NCI-H345 (cell line): ENCODE measurements around the gene RAPGEF2.

Experiments used
- DNase-seq: peaks from one replicate; lab custom pipeline; 2025; lab: John Stamatoyannopoulos, UW

RAPGEF2 gene

DNA sequence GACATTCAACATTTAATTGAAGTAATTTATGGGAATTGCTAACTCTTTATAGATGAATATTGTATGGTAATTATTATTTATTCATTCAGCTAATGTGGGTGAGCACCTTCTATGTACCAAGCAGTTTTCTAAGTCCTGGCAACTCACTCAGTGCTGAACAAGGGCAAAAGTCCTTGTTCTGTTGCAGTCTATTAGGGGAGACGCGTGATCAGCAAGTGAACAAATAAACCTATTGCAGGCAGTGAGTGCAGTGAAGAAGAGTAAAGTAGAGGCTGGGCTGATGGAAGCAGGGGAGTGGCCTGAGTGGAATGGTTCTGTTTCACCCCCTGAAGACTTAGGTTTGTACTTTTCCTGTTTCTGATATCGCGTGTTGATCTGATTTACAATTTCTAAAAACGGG, 214.3 kb downstream of the RAPGEF2 start:
- no peak for DNase-seq

DNA sequence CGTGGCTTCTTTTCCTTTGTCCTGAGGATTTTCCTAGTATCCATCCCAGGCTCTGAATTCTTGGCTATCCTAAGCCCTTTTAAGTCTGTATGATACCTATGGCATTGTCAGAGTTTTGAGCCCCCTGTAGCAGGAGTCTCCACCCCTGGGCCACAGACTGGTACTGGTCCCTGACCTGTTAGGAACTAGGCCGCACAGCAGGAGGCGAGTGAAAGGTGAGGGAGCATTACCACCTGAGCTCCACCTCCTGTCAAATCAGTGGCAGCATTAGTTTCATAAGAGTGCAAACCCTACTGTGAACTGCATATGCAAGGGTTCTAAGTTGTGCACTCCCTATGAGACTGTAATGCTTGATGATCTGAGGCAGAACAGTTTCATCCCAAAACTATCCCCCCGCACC, 216.1 kb downstream of the RAPGEF2 start:
- DNase-seq, result no peak

DNA sequence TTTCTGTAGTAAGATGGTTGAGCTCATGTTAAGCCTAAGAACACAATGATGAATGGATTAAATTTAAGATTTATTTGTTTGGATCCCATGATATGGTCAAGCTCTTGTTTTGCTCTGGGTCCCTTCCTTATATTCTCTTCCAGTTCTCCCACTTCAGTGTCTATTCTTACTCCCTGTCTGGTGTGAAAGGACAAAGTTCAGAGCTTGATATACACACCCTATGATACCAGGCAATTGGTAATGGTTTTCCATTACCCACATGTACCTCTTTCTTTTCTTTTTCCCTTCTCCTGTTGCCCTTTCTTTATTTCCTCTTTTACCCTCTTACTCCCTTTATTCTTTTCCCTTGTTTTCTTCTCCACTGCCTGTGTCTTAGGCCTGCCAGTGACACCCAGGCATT, 223.6 kb downstream of the RAPGEF2 start:
- DNase-seq, result no peak

GRCh38 chr4:159328766-159329165, 225.9 kb downstream of the RAPGEF2 start:
- DNase-seq, result no peak

DNA sequence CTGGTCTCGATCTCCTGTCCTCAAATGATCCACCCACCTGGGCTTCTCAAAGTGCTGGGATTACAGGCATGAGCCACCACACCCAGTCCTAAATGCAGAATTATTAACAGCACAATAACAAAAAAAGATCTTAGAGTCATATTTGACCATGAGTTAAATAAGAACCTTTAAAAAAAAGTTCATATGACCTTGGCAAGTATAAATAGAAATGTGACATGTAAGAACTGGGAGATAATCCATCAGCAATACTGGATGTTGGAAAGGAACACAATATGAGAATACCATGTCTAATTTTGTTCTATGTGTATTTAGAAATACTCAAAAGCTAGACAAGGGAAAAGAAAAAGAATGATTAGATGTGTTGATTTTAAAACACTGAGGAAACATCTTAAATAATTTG, 231.6 kb downstream of the RAPGEF2 start:
- DNase-seq, result no peak

- no peak for DNase-seq
Measured at GRCh38 chr4:159337041-159337440, 234.2 kb downstream of the RAPGEF2 start.

DNA sequence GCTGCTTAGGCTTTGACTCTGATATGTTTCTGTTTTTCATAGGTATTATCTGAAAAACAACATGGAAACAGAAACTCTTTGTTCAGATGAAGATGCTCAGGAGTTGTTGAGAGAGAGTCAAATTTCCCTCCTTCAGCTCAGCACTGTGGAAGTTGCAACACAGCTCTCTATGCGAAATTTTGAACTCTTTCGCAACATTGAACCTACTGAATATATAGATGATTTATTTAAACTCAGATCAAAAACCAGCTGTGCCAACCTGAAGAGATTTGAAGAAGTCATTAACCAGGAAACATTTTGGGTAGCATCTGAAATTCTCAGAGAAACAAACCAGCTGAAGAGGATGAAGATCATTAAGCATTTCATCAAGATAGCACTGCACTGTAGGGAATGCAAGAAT, 238.6 kb downstream of the RAPGEF2 start:
- DNase-seq, result no peak

DNA sequence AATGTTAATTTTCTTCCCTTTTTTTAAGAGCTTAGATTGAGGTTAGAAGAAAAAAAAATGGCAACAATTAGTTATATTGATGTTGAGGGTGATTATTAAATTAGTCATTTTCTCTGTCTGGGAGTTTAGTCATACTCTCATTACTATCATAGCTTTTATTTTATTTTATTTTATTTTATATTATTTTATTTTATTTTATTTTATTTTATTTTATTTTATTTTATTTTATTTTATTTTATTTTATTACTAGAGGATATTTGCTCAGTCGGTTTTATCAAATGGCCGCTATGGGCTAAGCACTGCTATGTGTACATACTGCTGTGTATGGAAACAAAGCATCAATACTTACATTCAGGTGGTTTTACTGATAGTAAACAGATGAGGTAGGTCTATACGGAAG, 239.5 kb downstream of the RAPGEF2 start:
- no peak for DNase-seq

- DNase-seq, result no peak
Measured at GRCh38 chr4:159343116-159343515, 240.2 kb downstream of the RAPGEF2 start.

GRCh38 chr4:159344877-159345276, 242.0 kb downstream of the RAPGEF2 start:
- no peak for DNase-seq

DNA sequence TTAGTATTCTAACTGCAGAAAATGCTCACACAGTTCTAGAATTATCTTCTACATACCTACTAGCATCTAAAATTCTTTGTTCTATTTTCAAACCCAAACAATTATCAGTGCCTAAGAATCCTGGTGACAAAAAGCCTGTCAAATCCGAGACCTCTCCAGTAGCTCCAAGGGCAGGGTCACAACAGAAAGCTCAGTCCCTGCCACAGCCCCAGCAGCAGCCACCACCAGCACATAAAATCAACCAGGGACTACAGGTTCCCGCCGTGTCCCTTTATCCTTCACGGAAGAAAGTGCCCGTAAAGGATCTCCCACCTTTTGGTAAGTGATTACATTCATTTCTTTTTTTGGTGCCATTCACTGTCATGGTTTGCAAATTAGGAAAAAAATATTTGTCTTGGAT, 243.8 kb downstream of the RAPGEF2 start:
- DNase-seq, result no peak

DNA sequence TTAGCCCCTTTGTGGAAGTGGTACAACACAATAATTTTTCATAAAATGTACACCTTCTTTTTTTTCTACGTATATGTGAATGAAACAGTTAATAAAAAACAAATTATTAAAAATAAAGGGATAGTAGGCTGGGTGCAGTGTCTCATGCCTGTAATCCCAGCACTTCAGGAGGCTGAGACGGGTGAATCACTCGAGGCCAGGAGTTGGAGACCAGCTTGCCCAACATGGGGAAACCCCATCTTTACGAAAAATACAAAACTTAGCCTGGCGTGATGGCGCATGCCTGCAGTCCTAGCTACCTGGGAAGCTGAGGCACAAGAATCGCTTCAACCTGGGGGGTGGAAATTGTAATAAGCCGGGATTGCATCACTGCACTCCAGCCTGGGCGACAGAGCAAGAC, 244.9 kb downstream of the RAPGEF2 start:
- DNase-seq, result no peak

DNA sequence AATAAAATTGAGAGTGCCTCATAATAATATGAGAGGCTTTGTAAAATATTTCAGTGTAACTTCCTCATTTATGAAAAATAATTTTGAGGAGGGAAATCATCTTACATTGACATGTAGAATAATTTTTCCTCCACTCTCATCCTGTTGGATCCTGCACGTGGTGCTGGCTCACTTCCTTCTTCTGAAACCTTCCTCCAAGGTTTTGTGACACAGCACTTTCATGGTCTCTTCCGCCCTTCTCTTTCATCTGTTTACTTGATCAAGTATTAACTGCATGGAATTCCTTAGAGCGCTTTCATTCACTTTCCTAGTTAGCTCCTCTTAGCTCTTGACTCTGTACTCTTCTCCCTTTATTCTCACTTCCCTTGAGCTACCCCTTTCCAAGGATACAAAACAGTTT, 246.5 kb downstream of the RAPGEF2 start:
- no peak for DNase-seq

DNA sequence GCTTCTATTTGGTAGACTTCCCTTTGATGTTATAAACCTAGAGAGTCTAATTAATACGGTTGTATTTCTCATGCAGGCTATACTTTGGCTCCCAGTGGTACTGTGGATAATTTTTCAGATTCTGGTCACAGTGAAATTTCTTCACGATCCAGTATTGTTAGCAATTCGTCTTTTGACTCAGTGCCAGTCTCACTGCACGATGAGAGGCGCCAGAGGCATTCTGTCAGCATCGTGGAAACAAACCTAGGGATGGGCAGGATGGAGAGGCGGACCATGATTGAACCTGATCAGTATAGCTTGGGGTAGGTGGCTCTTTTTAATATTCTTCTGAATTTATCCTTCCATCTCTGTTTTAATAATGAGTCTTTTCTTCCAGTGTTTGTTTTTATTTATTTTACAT, 249.7 kb downstream of the RAPGEF2 start:
- DNase-seq, result no peak

DNA sequence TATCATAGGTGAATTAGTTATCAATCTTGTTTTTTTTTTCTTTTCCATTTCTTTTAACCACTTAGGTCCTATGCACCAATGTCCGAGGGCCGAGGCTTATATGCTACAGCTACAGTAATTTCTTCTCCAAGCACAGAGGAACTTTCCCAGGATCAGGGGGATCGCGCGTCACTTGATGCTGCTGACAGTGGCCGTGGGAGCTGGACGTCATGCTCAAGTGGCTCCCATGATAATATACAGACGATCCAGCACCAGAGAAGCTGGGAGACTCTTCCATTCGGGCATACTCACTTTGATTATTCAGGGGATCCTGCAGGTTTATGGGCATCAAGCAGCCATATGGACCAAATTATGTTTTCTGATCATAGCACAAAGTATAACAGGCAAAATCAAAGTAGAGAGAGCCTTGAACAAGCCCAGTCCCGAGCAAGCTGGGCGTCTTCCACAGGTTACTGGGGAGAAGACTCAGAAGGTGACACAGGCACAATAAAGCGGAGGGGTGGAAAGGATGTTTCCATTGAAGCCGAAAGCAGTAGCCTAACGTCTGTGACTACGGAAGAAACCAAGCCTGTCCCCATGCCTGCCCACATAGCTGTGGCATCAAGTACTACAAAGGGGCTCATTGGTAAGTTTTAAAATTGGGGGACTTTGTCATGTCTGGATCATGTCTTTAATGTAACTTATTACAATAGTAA, 250.7 kb downstream of the RAPGEF2 start:
- no peak for DNase-seq

DNA sequence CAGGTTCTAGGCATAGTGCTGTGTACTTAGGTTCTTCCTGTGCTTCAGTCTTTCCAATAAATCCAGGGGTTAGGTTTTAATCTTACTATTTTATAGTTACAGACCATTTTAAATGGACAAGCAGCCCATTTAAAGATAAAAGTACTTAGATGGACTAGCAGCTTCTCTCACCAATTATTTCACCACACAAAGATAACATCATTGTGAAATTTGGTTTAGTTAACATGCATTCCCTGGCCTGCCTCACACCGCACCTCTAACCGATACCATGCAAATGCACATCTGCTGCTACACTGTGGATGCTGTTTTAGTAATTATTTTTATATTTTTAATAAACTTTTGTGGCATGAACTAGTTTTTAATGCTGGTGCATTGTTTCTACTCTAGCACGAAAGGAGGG, 252.6 kb downstream of the RAPGEF2 start:
- DNase-seq, result no peak

GRCh38 chr4:159357350-159357749, 254.5 kb downstream of the RAPGEF2 start:
- DNase-seq, result no peak

GRCh38 chr4:159358226-159358625, 255.3 kb downstream of the RAPGEF2 start:
- no peak for DNase-seq

DNA sequence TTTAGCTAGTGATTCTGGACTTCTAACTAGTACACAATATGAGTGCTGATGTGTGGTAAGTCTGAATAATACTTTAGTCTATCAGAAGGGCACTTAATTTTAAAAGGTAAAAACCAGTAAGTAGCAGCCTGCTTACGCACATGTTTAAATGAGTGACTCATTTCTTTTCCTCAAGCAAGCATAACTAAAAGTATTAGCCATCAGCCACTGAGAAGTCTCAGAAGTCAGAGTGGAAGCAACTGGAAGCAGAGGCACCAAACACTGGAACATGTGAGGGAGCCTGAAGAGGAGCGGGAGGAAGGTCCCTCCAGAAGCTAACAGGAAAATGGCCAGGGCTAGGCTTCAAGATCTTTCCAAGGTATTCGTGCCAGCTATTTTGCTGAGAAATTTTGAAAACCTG, 257.7 kb downstream of the RAPGEF2 start:
- no peak for DNase-seq

DNA sequence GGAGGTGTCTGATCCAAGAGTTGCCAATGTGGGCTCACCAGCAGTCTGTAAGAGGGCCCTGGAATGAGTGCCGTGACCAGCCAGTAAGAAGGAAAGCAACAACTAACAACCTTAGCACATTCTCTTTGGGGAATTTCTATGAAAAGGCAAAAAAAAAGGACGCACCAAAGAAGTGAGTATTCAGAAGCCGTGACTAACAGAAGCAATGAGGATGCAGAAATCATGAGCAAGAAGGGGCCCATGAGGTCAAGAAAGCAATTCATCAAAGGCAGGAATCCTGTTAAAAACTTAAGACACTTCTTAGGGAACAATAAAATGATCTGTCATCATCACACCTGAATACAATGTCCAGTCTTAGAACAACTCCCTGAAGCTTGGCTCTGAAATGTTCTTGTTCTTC, 260.5 kb downstream of the RAPGEF2 start:
- no peak for DNase-seq

GRCh38 chr4:159366966-159367780, 264.3 kb downstream of the RAPGEF2 start:
- no peak for DNase-seq

DNA sequence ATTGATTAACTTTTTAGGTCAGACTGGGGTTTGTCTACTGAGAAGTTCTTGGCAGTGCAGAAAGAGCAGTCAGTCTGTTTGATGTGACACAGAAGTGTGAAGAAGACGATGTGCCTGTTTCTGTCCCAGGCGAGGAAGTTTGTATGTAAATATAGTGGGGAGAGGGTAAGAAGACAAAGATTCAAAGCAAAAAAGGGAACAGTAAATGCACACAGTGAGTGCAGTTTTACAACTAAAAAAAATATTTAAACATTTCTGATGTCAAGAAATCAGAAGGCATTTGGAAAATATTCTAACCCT, 264.9 kb downstream of the RAPGEF2 start:
- no peak for DNase-seq

GRCh38 chr4:159368320-159368719, 265.4 kb downstream of the RAPGEF2 start:
- DNase-seq, result no peak

DNA sequence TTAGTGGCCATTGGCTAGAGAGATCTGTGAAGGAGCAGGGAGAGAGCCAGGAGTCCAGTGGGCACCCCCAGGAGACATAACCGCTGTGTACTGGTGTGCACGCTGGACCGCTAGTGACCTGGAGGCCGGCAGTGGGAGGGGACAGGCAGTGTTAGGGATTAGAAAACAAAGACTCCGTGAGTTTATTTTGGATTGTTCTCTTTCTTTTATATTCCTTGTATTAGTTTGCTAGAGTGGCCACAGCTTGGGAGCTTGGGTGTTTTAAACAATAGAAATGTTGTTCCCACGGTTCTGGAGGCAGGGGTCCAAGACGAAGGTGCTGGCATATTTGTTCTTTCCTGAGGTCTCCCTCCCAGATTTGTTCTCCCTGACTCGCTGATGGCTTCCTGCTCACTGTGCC, 266.4 kb downstream of the RAPGEF2 start:
- no peak for DNase-seq
